GM12878 (cell line): Measurements from ENCODE around the gene CALML4. TPM values are rescaled to one million over a fixed set of nuclear protein-coding genes. Genes with fewer than 3 reads are reported as not detected.

Experiments used
- CREB1 ChIP-seq: IDR thresholded peaks from 2 replicates; pipeline ENCODE4 v1.6.1; 2012; ENCODE audit warnings: low read depth, mild to moderate bottlenecking, inconsistent platforms
- EED ChIP-seq: sonication (generic); IDR thresholded peaks from 2 replicates; pipeline ENCODE4 v1.6.1; 2016; ENCODE audit warnings: antibody characterized with exemption, low read depth
- RAD51 ChIP-seq: fragments of 450-650 bp; IDR thresholded peaks from 2 replicates; pipeline ENCODE4 v1.6.1; 2016; ENCODE audit warnings: moderate library complexity, mild to moderate bottlenecking, inconsistent platforms
- RCOR1 ChIP-seq: conservative IDR thresholded peaks from 2 replicates; pipeline ENCODE4 v1.6.1; 2012; ENCODE audit warnings: low read depth, low read length, improper control_type of control experiment
- STAT3 ChIP-seq: IDR thresholded peaks from 2 replicates; pipeline ENCODE4 v1.6.1; 2011; ENCODE audit warnings: low read depth, low read length, improper control_type of control experiment
- TCF12 ChIP-seq: IDR thresholded peaks from 2 replicates; pipeline ENCODE4 v1.6.1; 2011; ENCODE audit warnings: low read depth, mild to moderate bottlenecking, low read length
- ZNF207 ChIP-seq: fragments of 450-650 bp; IDR thresholded peaks from 2 replicates; pipeline ENCODE4 v1.6.1; 2014; ENCODE audit warnings: antibody characterized with exemption, mild to moderate bottlenecking, borderline replicate concordance
- ZNF217 ChIP-seq: fragments of 450-650 bp; IDR thresholded peaks from 2 replicates; pipeline ENCODE4 v1.6.1; 2017; ENCODE audit warnings: antibody characterized with exemption, mild to moderate bottlenecking
- ZNF24 ChIP-seq: fragments of 450-650 bp; IDR thresholded peaks from 2 replicates; pipeline ENCODE4 v1.6.1; 2017; ENCODE audit warnings: antibody characterized with exemption, mild to moderate bottlenecking
- ZNF622 ChIP-seq: fragments of 450-650 bp; IDR thresholded peaks from 2 replicates; pipeline ENCODE4 v1.6.1; 2017; ENCODE audit warnings: mild to moderate bottlenecking, inconsistent platforms
- polyA plus RNA-seq, 11 experiments: library from polyadenylated mRNA; depleted of rRNA in 4 of 11; unstranded in 6 of 11; stranded (reverse) in 5 of 11; fragments of >200 nt; fragmentation: Nextera tagmentation in 4 of 11; fragmentation: Illumina TruSeq in 1 of 11; extraction: Ambion mirVana in 4 of 11; extraction: Trizol in 1 of 11; gene quantifications; 1 replicate in 1 of 11; 2 replicates in 10 of 11; pipeline versions ENCODE4 v1.2.1 to v1.2.3, GENCODE V29; 2011 to 2016; ENCODE audit warnings: inconsistent platforms in 2 of 11, missing spikeins in 2 of 11, low read depth in 1 of 11
- total RNA-seq, 4 experiments: library from RNA; depleted of rRNA in 3 of 4; stranded (reverse); fragments of >200 nt in 3 of 4; fragmentation: Illumina TruSeq in 1 of 4; extraction: Trizol in 1 of 4; gene quantifications; 2 replicates each; pipeline versions ENCODE4 v1.2.1 to v1.2.3, GENCODE V29; 2013 to 2021
- TF ChIP-seq, protein P1 (sequence below): fragments of 450-650 bp; IDR thresholded peaks from 2 replicates; pipeline ENCODE4 v1.6.1; 2017; ENCODE audit warnings: mild to moderate bottlenecking
- TF ChIP-seq, protein P2 (sequence below): IDR thresholded peaks from 2 replicates; pipeline ENCODE4 v1.6.1; 2011; ENCODE audit warnings: borderline replicate concordance, low read depth, mild to moderate bottlenecking, moderate library complexity, mixed read lengths, low read length; ENCODE audit not compliant: insufficient read depth; ENCODE audit errors: extremely low read length
- TF ChIP-seq, protein P3 (sequence below): fragments of 450-650 bp; IDR thresholded peaks from 2 replicates; pipeline ENCODE4 v1.6.1; 2017; ENCODE audit warnings: mild to moderate bottlenecking, moderate library complexity
- TF ChIP-seq, protein P4 (sequence below): IDR thresholded peaks from 2 replicates; pipeline ENCODE4 v1.6.1; 2012; ENCODE audit warnings: low read depth, low read length, improper control_type of control experiment
- TF ChIP-seq, protein P5 (sequence below): fragments of 450-650 bp; IDR thresholded peaks from 2 replicates; pipeline ENCODE4 v1.6.1; 2014; ENCODE audit warnings: mild to moderate bottlenecking
- TF ChIP-seq, protein P6 (sequence below): fragments of 450-650 bp; IDR thresholded peaks from 2 replicates; pipeline ENCODE4 v1.6.1; 2017; ENCODE audit warnings: borderline replicate concordance
- TF ChIP-seq, protein P7 (sequence below): fragments of 450-650 bp; IDR thresholded peaks from 2 replicates; pipeline ENCODE4 v1.6.1; 2016; ENCODE audit warnings: mild to moderate bottlenecking

CALML4 gene
- total and polyA plus RNA-seq, 10 of the 15 experiments (the other 5 are each of a cell fraction or from before 2014, with no cell fraction given): 1.7 to 15.9 (median 5.1) TPM

DNA sequence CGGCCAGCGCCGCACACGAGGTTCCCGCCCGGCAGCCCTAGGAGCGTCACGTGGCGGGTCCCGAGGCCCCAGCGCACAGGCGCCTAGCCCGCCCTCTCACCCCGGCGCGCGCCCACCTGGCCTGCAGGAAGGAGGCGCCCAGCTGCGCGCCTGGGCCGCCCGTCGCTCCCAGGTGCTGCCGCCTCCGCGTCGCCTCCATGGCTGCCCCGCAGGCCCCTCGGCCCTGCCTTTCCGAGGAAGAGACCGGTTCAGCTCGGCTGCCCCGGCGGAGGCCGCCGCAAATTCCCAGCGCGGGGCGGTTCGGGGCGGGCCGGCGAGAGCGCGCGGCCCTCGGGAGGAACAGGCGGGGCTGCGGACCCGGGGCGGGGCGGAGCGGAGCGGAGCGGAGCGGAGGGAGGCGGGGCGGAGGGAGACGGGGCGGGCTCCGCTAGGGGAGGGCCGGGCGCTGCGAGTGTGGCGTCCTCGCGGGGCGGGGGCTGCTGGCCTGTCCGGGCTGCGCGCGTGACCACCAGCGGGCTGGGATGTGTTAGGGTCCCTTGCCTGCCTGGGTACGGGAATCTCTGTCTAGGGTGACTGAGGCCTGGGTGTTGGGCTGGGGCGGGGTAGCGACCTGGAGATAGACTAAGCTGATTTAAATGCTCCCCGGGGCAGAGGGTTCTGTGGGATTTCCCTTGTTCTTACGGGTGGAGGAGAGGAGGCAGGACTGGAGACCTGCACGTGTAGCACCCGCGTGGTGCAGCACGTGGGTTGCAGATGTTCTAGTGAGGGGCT lies 24.4 kb upstream of the CALML4 start, which contains the start of gene CLN6 (continued):
- TF ChIP-seq, protein P1, sequence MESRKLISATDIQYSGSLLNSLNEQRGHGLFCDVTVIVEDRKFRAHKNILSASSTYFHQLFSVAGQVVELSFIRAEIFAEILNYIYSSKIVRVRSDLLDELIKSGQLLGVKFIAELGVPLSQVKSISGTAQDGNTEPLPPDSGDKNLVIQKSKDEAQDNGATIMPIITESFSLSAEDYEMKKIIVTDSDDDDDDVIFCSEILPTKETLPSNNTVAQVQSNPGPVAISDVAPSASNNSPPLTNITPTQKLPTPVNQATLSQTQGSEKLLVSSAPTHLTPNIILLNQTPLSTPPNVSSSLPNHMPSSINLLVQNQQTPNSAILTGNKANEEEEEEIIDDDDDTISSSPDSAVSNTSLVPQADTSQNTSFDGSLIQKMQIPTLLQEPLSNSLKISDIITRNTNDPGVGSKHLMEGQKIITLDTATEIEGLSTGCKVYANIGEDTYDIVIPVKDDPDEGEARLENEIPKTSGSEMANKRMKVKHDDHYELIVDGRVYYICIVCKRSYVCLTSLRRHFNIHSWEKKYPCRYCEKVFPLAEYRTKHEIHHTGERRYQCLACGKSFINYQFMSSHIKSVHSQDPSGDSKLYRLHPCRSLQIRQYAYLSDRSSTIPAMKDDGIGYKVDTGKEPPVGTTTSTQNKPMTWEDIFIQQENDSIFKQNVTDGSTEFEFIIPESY: no peak
- TF ChIP-seq, protein P2, sequence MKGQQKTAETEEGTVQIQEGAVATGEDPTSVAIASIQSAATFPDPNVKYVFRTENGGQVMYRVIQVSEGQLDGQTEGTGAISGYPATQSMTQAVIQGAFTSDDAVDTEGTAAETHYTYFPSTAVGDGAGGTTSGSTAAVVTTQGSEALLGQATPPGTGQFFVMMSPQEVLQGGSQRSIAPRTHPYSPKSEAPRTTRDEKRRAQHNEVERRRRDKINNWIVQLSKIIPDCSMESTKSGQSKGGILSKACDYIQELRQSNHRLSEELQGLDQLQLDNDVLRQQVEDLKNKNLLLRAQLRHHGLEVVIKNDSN: peak; percentile 96
- peak; percentile 97 for TF ChIP-seq RAD51
- no peak for TF ChIP-seq ZNF622
- TF ChIP-seq CREB1: no peak
- peak; percentile 56; the same call in 1 of the 2 replicates for TF ChIP-seq ZNF24
- TF ChIP-seq, protein P3, sequence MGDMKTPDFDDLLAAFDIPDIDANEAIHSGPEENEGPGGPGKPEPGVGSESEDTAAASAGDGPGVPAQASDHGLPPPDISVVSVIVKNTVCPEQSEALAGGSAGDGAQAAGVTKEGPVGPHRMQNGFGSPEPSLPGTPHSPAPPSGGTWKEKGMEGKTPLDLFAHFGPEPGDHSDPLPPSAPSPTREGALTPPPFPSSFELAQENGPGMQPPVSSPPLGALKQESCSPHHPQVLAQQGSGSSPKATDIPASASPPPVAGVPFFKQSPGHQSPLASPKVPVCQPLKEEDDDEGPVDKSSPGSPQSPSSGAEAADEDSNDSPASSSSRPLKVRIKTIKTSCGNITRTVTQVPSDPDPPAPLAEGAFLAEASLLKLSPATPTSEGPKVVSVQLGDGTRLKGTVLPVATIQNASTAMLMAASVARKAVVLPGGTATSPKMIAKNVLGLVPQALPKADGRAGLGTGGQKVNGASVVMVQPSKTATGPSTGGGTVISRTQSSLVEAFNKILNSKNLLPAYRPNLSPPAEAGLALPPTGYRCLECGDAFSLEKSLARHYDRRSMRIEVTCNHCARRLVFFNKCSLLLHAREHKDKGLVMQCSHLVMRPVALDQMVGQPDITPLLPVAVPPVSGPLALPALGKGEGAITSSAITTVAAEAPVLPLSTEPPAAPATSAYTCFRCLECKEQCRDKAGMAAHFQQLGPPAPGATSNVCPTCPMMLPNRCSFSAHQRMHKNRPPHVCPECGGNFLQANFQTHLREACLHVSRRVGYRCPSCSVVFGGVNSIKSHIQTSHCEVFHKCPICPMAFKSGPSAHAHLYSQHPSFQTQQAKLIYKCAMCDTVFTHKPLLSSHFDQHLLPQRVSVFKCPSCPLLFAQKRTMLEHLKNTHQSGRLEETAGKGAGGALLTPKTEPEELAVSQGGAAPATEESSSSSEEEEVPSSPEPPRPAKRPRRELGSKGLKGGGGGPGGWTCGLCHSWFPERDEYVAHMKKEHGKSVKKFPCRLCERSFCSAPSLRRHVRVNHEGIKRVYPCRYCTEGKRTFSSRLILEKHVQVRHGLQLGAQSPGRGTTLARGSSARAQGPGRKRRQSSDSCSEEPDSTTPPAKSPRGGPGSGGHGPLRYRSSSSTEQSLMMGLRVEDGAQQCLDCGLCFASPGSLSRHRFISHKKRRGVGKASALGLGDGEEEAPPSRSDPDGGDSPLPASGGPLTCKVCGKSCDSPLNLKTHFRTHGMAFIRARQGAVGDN: peak; percentile 92
- TF ChIP-seq, protein P4, sequence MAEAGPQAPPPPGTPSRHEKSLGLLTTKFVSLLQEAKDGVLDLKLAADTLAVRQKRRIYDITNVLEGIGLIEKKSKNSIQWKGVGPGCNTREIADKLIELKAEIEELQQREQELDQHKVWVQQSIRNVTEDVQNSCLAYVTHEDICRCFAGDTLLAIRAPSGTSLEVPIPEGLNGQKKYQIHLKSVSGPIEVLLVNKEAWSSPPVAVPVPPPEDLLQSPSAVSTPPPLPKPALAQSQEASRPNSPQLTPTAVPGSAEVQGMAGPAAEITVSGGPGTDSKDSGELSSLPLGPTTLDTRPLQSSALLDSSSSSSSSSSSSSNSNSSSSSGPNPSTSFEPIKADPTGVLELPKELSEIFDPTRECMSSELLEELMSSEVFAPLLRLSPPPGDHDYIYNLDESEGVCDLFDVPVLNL: peak; percentile 42; the same call in 1 of the 2 replicates
- peak; percentile 25; the same call in 1 of the 2 replicates for TF ChIP-seq RCOR1
- no peak for TF ChIP-seq EED
- peak; percentile 75; the same call in 1 of the 2 replicates for TF ChIP-seq TCF12
- TF ChIP-seq, protein P5, sequence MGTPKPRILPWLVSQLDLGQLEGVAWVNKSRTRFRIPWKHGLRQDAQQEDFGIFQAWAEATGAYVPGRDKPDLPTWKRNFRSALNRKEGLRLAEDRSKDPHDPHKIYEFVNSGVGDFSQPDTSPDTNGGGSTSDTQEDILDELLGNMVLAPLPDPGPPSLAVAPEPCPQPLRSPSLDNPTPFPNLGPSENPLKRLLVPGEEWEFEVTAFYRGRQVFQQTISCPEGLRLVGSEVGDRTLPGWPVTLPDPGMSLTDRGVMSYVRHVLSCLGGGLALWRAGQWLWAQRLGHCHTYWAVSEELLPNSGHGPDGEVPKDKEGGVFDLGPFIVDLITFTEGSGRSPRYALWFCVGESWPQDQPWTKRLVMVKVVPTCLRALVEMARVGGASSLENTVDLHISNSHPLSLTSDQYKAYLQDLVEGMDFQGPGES: peak; percentile 57; the same call in 1 of the 2 replicates
- TF ChIP-seq, protein P6, sequence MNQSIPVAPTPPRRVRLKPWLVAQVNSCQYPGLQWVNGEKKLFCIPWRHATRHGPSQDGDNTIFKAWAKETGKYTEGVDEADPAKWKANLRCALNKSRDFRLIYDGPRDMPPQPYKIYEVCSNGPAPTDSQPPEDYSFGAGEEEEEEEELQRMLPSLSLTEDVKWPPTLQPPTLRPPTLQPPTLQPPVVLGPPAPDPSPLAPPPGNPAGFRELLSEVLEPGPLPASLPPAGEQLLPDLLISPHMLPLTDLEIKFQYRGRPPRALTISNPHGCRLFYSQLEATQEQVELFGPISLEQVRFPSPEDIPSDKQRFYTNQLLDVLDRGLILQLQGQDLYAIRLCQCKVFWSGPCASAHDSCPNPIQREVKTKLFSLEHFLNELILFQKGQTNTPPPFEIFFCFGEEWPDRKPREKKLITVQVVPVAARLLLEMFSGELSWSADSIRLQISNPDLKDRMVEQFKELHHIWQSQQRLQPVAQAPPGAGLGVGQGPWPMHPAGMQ: no peak
- TF ChIP-seq ZNF217: peak; percentile 70
- TF ChIP-seq STAT3: no peak
- TF ChIP-seq ZNF207: peak; percentile 74
- TF ChIP-seq, protein P7, sequence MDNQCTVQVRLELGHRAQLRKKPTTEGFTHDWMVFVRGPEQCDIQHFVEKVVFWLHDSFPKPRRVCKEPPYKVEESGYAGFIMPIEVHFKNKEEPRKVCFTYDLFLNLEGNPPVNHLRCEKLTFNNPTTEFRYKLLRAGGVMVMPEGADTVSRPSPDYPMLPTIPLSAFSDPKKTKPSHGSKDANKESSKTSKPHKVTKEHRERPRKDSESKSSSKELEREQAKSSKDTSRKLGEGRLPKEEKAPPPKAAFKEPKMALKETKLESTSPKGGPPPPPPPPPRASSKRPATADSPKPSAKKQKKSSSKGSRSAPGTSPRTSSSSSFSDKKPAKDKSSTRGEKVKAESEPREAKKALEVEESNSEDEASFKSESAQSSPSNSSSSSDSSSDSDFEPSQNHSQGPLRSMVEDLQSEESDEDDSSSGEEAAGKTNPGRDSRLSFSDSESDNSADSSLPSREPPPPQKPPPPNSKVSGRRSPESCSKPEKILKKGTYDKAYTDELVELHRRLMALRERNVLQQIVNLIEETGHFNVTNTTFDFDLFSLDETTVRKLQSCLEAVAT: 0 out of 2 replicates have a peak, but pooled peaks have one; percentile 36
